Fibroblast of lung (primary cell): Measurements from ENCODE around the gene CELF2. TPM values are rescaled to one million over a fixed set of nuclear protein-coding genes. Genes with fewer than 3 reads are reported as not detected.

Source experiments
- DNase-seq, 2 donors: peaks; one replicate each; pipeline versions ENCODE4 v3.0.0 to v3.0.0-alpha.2; 2010; ENCODE audit warnings: low read depth in 2 of 2
- H2AFZ ChIP-seq: 2 replicates; pipeline ENCODE4 v1.5.1; 2012; ENCODE audit warnings: low read length, control low read depth, inconsistent platforms
- H3K27ac ChIP-seq: 2 replicates; pipeline ENCODE4 v1.5.1; 2011; ENCODE audit warnings: low read length, control low read depth; ENCODE audit not compliant: insufficient read depth
- H3K27me3 ChIP-seq: 2 replicates; pipeline ENCODE4 v1.5.1; 2011; ENCODE audit warnings: mild to moderate bottlenecking, low read length; ENCODE audit not compliant: control insufficient read depth, insufficient read depth
- H3K36me3 ChIP-seq: 2 replicates; pipeline ENCODE4 v1.5.1; 2011; ENCODE audit warnings: low read length; ENCODE audit not compliant: control insufficient read depth, insufficient read depth
- H3K4me1 ChIP-seq: 2 replicates; pipeline ENCODE4 v1.5.1; 2011; ENCODE audit warnings: low read length; ENCODE audit not compliant: control insufficient read depth, insufficient read depth; ENCODE audit errors: extremely low read depth
- H3K4me2 ChIP-seq: 2 replicates; pipeline ENCODE4 v1.5.1; 2011; ENCODE audit warnings: low read length, control low read depth; ENCODE audit not compliant: insufficient read depth; ENCODE audit errors: extremely low read depth
- H3K4me3 ChIP-seq, 4 experiments: fragments of 200-600 bp in 1 of 4; sonication (generic) in 1 of 4; replicated peaks in 1 of 4; 2 replicates each; pipeline ENCODE4 v1.5.1; 2011 to 2016; ENCODE audit warnings: low read length in 4 of 4, low read depth in 3 of 4, mild to moderate bottlenecking in 3 of 4, control low read depth in 2 of 4, inconsistent platforms in 1 of 4, mixed read lengths in 1 of 4; ENCODE audit not compliant: insufficient read depth in 1 of 4; ENCODE audit errors: control extremely low read depth in 1 of 4
- H3K79me2 ChIP-seq: 2 replicates; pipeline ENCODE4 v1.5.1; 2012; ENCODE audit warnings: mild to moderate bottlenecking, low read length, inconsistent platforms; ENCODE audit not compliant: control insufficient read depth, insufficient read depth
- H3K9ac ChIP-seq: 2 replicates; pipeline ENCODE4 v1.5.1; 2011; ENCODE audit warnings: mild to moderate bottlenecking, low read length, control low read depth; ENCODE audit not compliant: insufficient read depth
- H3K9me3 ChIP-seq: 2 replicates; pipeline ENCODE4 v1.5.1; 2012; ENCODE audit warnings: low read depth, low read length; ENCODE audit not compliant: control insufficient read depth, insufficient read depth
- H4K20me1 ChIP-seq: 2 replicates; pipeline ENCODE4 v1.5.1; 2011; ENCODE audit warnings: low read length; ENCODE audit not compliant: control insufficient read depth, insufficient read depth; ENCODE audit errors: extremely low read depth
- EZH2 ChIP-seq: IDR thresholded peaks from 2 replicates; pipeline ENCODE4 v1.5.1; 2012; ENCODE audit warnings: low read length, control low read depth, mild to moderate bottlenecking; ENCODE audit errors: missing control alignments
- polyA plus RNA-seq, 2 donors: library from polyadenylated mRNA; depleted of rRNA in 1 of 2; stranded (reverse) in 1 of 2; unstranded in 1 of 2; fragments of >200 nt; gene quantifications; 2 replicates each; pipeline ENCODE4 v1.2.1, GENCODE V29; 2011 to 2012; ENCODE audit warnings: missing spikeins in 1 of 2
- total RNA-seq: library from RNA; depleted of rRNA; stranded (reverse); fragments of >200 nt; gene quantifications from 2 replicates; pipeline ENCODE4 v1.2.1, GENCODE V29; 2014
- TF ChIP-seq, protein P1 (sequence below), 2 donors: IDR thresholded peaks in 1 of 2; conservative IDR thresholded peaks in 1 of 2; 1 replicate in 1 of 2; 2 replicates in 1 of 2; pipeline ENCODE4 v1.5.1; 2011 to 2012; ENCODE audit warnings: low read length in 2 of 2, control low read depth in 1 of 2, inconsistent platforms in 1 of 2, low read depth in 1 of 2, mild to moderate bottlenecking in 1 of 2

CELF2 gene
- total and polyA plus RNA-seq, 2 donors (not counting 1 experiment from before 2014, with no cell fraction given), result 16.9 to 25.1 TPM

DNA sequence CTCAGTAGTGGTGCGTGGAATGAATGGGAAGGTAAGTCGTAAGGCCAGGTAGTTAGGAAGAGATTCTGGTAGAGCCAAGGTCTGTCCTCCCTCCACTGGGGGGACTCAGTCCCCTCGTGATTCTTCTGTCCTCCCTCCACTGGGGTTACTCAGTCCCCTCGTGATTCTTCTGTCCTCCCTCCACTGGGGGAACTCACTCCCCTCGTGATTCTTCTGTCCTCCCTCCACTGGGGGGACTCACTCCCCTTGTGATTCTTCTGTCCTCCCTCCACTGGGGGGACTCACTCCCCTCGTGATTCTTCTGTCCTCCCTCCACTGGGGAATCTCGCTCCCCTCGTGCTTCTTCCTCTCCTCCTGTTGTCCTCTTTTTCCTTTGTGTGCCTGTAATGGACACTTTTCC lies 125.1 kb downstream of the CELF2 start:
- no peak overlapping the region for H3K9ac ChIP-seq
- H3K36me3 ChIP-seq, result no peaks in the 10 kb centered on the region
- DNase-seq, result no peak
- no peaks in the 10 kb centered on the region for H4K20me1 ChIP-seq
- no peak for TF ChIP-seq EZH2
- TF ChIP-seq, protein P1, sequence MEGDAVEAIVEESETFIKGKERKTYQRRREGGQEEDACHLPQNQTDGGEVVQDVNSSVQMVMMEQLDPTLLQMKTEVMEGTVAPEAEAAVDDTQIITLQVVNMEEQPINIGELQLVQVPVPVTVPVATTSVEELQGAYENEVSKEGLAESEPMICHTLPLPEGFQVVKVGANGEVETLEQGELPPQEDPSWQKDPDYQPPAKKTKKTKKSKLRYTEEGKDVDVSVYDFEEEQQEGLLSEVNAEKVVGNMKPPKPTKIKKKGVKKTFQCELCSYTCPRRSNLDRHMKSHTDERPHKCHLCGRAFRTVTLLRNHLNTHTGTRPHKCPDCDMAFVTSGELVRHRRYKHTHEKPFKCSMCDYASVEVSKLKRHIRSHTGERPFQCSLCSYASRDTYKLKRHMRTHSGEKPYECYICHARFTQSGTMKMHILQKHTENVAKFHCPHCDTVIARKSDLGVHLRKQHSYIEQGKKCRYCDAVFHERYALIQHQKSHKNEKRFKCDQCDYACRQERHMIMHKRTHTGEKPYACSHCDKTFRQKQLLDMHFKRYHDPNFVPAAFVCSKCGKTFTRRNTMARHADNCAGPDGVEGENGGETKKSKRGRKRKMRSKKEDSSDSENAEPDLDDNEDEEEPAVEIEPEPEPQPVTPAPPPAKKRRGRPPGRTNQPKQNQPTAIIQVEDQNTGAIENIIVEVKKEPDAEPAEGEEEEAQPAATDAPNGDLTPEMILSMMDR (conservative IDR thresholded peaks at IDR 0.05 in 1 of 2, IDR thresholded peaks at IDR 0.05 in 1 of 2; ENCODE audit: low read depth in 1 of 2, low read length in 2 of 2), result no peak
- no peak overlapping the region for H2AFZ ChIP-seq
- no peaks in the 10 kb centered on the region for H3K9me3 ChIP-seq
- no peaks in the 10 kb centered on the region for H3K79me2 ChIP-seq
- no peaks in the 10 kb centered on the region for H3K4me1 ChIP-seq
- no peak overlapping the region for H3K4me2 ChIP-seq
- H3K4me3 ChIP-seq, result no peak overlapping the region
- no peaks in the 10 kb centered on the region for H3K27me3 ChIP-seq
- no peak overlapping the region for H3K27ac ChIP-seq

DNA sequence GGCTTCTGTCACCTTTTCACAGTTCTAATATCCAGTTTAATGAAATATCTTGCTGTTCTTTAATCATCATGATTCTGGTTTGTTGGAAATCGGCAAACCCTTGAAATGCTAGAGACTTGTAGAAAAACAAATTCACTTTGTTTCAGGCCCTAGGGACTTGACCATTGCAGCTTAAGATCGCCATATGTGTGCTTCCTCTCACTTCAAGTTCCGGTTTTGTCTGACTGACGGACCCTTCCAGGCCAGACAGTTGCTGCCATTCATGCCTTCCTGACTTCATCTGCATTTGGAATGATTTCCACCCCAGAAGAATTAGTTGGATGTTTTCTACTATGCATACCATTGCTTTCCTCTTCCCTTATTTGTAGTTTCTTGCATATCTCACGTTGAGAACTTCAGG lies 125.6 kb downstream of the CELF2 start:
- no peak overlapping the region for H3K27ac ChIP-seq
- no peaks in the 10 kb centered on the region for H3K36me3 ChIP-seq
- no peaks in the 10 kb centered on the region for H3K4me1 ChIP-seq

DNA sequence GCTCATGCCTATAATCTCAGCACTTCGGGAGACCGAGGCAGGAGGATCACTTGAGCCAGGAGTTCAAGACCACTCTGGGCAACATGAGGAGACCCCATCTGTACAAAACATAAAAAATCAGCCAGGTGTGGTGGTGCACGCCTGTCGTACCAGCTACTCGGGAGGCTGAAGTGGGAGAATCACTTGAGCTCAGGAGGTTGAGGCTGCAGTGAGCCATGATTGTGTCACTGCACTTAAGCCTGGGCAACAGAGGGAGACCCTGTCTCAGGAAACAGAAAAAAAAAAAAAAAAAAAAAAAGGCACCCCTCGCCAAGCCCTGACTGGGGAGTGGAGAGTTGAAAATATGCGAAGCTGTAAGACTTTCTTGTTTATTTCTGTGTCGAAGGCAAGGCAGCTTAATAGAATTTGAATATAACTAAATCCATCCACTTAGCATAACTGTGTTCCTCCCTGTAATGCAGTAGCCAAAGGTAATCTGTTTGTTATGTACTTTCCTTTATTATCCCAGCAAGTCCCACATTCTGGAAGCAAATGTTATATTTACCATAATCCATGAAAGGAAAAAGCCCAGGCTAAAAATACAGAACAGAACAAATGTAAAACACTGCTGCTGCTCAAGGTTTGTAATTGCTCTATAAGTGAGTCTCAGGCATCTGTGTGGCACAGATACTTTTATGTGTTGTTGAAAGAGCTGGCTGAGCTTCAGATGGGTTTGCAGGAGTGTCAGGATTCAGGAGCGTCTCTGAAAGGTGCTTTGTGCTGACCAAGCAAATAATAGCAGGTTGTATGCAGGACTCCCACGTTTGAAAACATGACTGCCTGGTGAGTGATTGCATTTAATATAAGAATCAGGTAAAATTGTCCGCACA lies 127.2 kb downstream of the CELF2 start:
- Histone ChIP-seq H3K9me3 (no peaks in the 10 kb centered on the region), H3K36me3 (no peaks in the 10 kb centered on the region), H3K4me2 (no peak overlapping the region), H4K20me1 (no peaks in the 10 kb centered on the region), H3K4me1 (no peaks in the 10 kb centered on the region), H3K27me3 (no peaks in the 10 kb centered on the region), H3K9ac (no peak overlapping the region), H3K79me2 (no peaks in the 10 kb centered on the region), H2AFZ (no peak overlapping the region), H3K4me3 (no peak overlapping the region), H3K27ac (no peak overlapping the region)
- no peak for DNase-seq
- no peak for TF ChIP-seq EZH2
- TF ChIP-seq, protein P1 (conservative IDR thresholded peaks at IDR 0.05 in 1 of 2, IDR thresholded peaks at IDR 0.05 in 1 of 2; ENCODE audit: low read depth in 1 of 2, low read length in 2 of 2), result no peak

More for the DNA sequence above, 125.6 kb downstream of the CELF2 start:
- H3K9me3 ChIP-seq, result no peaks in the 10 kb centered on the region
- H3K9ac ChIP-seq, result no peak overlapping the region
- no peaks in the 10 kb centered on the region for H3K27me3 ChIP-seq
- no peaks in the 10 kb centered on the region for H3K79me2 ChIP-seq
- DNase-seq, result no peak
- H3K4me2 ChIP-seq, result no peak overlapping the region
- no peaks in the 10 kb centered on the region for H4K20me1 ChIP-seq
- no peak overlapping the region for H3K4me3 ChIP-seq
- TF ChIP-seq EZH2, result no peak
- TF ChIP-seq, protein P1 (conservative IDR thresholded peaks at IDR 0.05 in 1 of 2, IDR thresholded peaks at IDR 0.05 in 1 of 2; ENCODE audit: low read depth in 1 of 2, low read length in 2 of 2), result no peak
- H2AFZ ChIP-seq, result no peak overlapping the region
